HL-60 (cell line): ENCODE measurements around the gene WDFY4.

Source experiments
- CTCF ChIP-seq: IDR thresholded peaks from one replicate; pipeline ENCODE4 v1.5.1; 2011; ENCODE audit warnings: low read length, control low read depth, inconsistent platforms; ENCODE audit not compliant: insufficient read depth
- GABPA ChIP-seq: IDR thresholded peaks from 2 replicates; pipeline ENCODE4 v1.6.1; 2012; ENCODE audit warnings: low read depth
- POLR2AphosphoS5 ChIP-seq: IDR thresholded peaks from 2 replicates; pipeline ENCODE4 v1.6.1; 2012; ENCODE audit warnings: low read depth
- REST ChIP-seq: IDR thresholded peaks from 2 replicates; pipeline ENCODE4 v1.6.1; 2012; ENCODE audit warnings: low read depth; ENCODE audit not compliant: insufficient replicate concordance
- SPI1 ChIP-seq: IDR thresholded peaks from 2 replicates; pipeline ENCODE4 v1.6.1; 2012; ENCODE audit warnings: low read depth, mild to moderate bottlenecking, borderline replicate concordance

- TF ChIP-seq CTCF (no peak), REST (no peak), GABPA (no peak), SPI1 (no peak), POLR2AphosphoS5 (no peak)
Observed at GRCh38 chr10:48751730-48752129, 67.1 kb downstream of the WDFY4 start.
